ENCODE data around the gene QSER1. TPM values are rescaled to one million over a fixed set of nuclear protein-coding genes. Genes with fewer than 3 reads are reported as not detected.

The QSER1 gene
- total RNA-seq, 2 donors from 2014 or later, result 20.3 to 40.0 TPM

DNA sequence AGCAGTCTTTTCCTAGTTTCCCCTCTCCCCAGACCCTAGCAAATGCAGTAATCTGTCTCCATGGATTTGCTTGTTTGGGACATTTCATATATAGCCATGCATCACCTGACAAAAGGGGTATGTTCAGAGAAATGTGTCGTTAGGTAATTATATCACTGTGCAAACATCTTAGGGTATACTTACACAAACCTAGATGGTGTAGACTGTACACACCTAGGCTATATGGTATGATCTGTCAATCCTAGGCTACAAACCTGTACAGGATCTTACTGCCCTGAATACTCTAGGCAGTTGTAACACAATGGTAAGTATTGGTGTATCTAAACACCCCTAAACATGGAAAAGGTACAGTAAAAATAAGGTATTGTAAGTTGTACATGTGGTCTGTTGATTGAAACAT is 23.8 kb downstream of the QSER1 start:
- Histone ChIP-seq H3K4me1 (ENCODE audit: control insufficient read depth in 1 of 2, low read depth in 2 of 2) (no peaks in the 10 kb centered on the region), H3K27me3 (replicated peaks; ENCODE audit: insufficient read depth) (no peaks in the 10 kb centered on the region), H3K27ac (no peak overlapping the region), H3K36me3 (no peaks in the 10 kb centered on the region), H3K9me3 (no peaks in the 10 kb centered on the region), H3K4me3 (no peak overlapping the region)
- no peak for ATAC-seq (ENCODE audit: insufficient number of reproducible peaks, low FRiP score, low read depth)
- TF ChIP-seq, protein P1, sequence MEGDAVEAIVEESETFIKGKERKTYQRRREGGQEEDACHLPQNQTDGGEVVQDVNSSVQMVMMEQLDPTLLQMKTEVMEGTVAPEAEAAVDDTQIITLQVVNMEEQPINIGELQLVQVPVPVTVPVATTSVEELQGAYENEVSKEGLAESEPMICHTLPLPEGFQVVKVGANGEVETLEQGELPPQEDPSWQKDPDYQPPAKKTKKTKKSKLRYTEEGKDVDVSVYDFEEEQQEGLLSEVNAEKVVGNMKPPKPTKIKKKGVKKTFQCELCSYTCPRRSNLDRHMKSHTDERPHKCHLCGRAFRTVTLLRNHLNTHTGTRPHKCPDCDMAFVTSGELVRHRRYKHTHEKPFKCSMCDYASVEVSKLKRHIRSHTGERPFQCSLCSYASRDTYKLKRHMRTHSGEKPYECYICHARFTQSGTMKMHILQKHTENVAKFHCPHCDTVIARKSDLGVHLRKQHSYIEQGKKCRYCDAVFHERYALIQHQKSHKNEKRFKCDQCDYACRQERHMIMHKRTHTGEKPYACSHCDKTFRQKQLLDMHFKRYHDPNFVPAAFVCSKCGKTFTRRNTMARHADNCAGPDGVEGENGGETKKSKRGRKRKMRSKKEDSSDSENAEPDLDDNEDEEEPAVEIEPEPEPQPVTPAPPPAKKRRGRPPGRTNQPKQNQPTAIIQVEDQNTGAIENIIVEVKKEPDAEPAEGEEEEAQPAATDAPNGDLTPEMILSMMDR (IDR thresholded peaks at IDR 0.05), result no peak
- no peak for DNase-seq (ENCODE audit: low spot score)

- Histone ChIP-seq H3K4me1 (ENCODE audit: control insufficient read depth in 1 of 2, low read depth in 2 of 2) (no peaks in the 10 kb centered on the region), H3K4me3 (no peak overlapping the region), H3K27ac (no peak overlapping the region), H3K36me3 (no peaks in the 10 kb centered on the region), H3K27me3 (replicated peaks; ENCODE audit: insufficient read depth) (no peaks in the 10 kb centered on the region), H3K9me3 (no peaks in the 10 kb centered on the region)
- TF ChIP-seq, protein P1 (IDR thresholded peaks at IDR 0.05), result no peak
- ATAC-seq (ENCODE audit: insufficient number of reproducible peaks, low FRiP score, low read depth) (no peak), DNase-seq (ENCODE audit: low spot score) (no peak)
These were observed 24.4 kb downstream of the QSER1 start for GRCh38 chr11:32916994-32917393.

- no peaks in the 10 kb centered on the region for H3K36me3 ChIP-seq
- DNase-seq (ENCODE audit: low spot score) (no peak), ATAC-seq (ENCODE audit: insufficient number of reproducible peaks, low FRiP score, low read depth) (no peak)
- no peak overlapping the region for H3K27ac ChIP-seq
- no peaks in the 10 kb centered on the region for H3K9me3 ChIP-seq
- no peaks in the 10 kb centered on the region for H3K4me1 ChIP-seq (ENCODE audit: control insufficient read depth in 1 of 2, low read depth in 2 of 2)
- H3K4me3 ChIP-seq, result no peak overlapping the region
- TF ChIP-seq, protein P1 (IDR thresholded peaks at IDR 0.05), result no peak
- H3K27me3 ChIP-seq (replicated peaks; ENCODE audit: insufficient read depth), result no peaks in the 10 kb centered on the region
These were observed 25.8 kb downstream of the QSER1 start for GRCh38 chr11:32918427-32918826.

DNA sequence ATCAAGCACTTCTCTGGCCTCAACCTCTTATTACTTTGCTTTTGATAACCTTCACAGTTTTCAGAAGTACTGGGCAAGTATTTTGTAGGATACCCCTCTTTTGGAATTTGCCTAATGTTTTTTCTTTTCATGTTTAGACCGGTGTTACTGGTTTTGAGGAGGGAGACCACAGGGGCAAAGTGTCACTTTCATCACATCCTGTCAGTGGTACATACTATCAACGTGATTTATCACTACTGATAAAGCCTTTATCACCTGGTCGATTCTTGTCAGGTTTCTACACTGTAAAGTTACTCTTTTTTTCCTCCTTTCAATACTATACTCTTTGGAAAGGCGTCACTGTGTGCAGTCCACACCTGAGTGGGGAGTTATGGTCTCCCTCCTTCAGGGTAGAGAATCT is 26.7 kb downstream of the QSER1 start:
- no peak for ATAC-seq (ENCODE audit: insufficient number of reproducible peaks, low FRiP score, low read depth)
- TF ChIP-seq, protein P1 (IDR thresholded peaks at IDR 0.05), result no peak
- Histone ChIP-seq H3K4me3 (no peak overlapping the region), H3K27ac (no peak overlapping the region), H3K36me3 (no peaks in the 10 kb centered on the region), H3K4me1 (ENCODE audit: control insufficient read depth in 1 of 2, low read depth in 2 of 2) (no peaks in the 10 kb centered on the region), H3K27me3 (replicated peaks; ENCODE audit: insufficient read depth) (no peaks in the 10 kb centered on the region), H3K9me3 (no peaks in the 10 kb centered on the region)
- DNase-seq (ENCODE audit: low spot score), result no peak

- TF ChIP-seq, protein P1 (IDR thresholded peaks at IDR 0.05), result no peak
- ATAC-seq (ENCODE audit: insufficient number of reproducible peaks, low FRiP score, low read depth), result no peak
- Histone ChIP-seq H3K4me1 (ENCODE audit: control insufficient read depth in 1 of 2, low read depth in 2 of 2) (no peaks in the 10 kb centered on the region), H3K27ac (no peak overlapping the region), H3K36me3 (no peaks in the 10 kb centered on the region), H3K9me3 (no peaks in the 10 kb centered on the region), H3K27me3 (replicated peaks; ENCODE audit: insufficient read depth) (no peaks in the 10 kb centered on the region), H3K4me3 (no peak overlapping the region)
- no peak for DNase-seq (ENCODE audit: low spot score)
These were observed 28.0 kb downstream of the QSER1 start for GRCh38 chr11:32920570-32920969.
